Loucy (cell line): Measurements from ENCODE around the gene RIOK3.
A peak's percentile ranks its signal among the peaks of the same experiment; 100 is the strongest.

Experiments
- H2AFZ ChIP-seq: fragments of 200-600 bp; sonication (generic); 2 replicates; pipeline ENCODE4 v1.6.0; 2016; ENCODE audit warnings: antibody characterized with exemption, mild to moderate bottlenecking, low read length, moderate library complexity
- H3F3A ChIP-seq: fragments of 200-600 bp; 2 replicates; pipeline ENCODE4 v1.6.0; 2016; ENCODE audit warnings: antibody characterized with exemption, low read depth, mild to moderate bottlenecking
- H3K27me3 ChIP-seq: fragments of 200-600 bp; sonication (generic); 2 replicates; pipeline ENCODE4 v1.6.1; 2014; ENCODE audit warnings: low read length, mild to moderate bottlenecking; ENCODE audit not compliant: insufficient read depth, poor library complexity, severe bottlenecking
- H3K36me3 ChIP-seq: fragments of 200-600 bp; sonication (generic); 2 replicates; pipeline ENCODE4 v1.6.1; 2016; ENCODE audit warnings: low read length; ENCODE audit not compliant: insufficient read depth
- H3K4me1 ChIP-seq: fragments of 200-600 bp; sonication (generic); 2 replicates; pipeline ENCODE4 v1.5.1; 2014; ENCODE audit warnings: low read length, mild to moderate bottlenecking; ENCODE audit not compliant: insufficient read depth, poor library complexity, severe bottlenecking
- H3K4me2 ChIP-seq: fragments of 200-600 bp; sonication (generic); 2 replicates; pipeline ENCODE4 v1.6.0; 2014; ENCODE audit warnings: antibody characterized with exemption, low read length, low read depth, mild to moderate bottlenecking; ENCODE audit not compliant: poor library complexity, severe bottlenecking
- H3K4me3 ChIP-seq: fragments of 200-600 bp; sonication (generic); 2 replicates; pipeline ENCODE4 v1.5.1; 2014; ENCODE audit warnings: low read length, mild to moderate bottlenecking, mixed read lengths; ENCODE audit not compliant: poor library complexity, severe bottlenecking
- H3K79me2 ChIP-seq: fragments of 200-600 bp; sonication (generic); 2 replicates; pipeline ENCODE4 v1.6.1; 2014; ENCODE audit warnings: low read length; ENCODE audit not compliant: insufficient read depth
- H3K9ac ChIP-seq: fragments of 200-600 bp; sonication (generic); 2 replicates; pipeline ENCODE4 v1.6.0; 2014; ENCODE audit warnings: mild to moderate bottlenecking, low read depth, low read length, moderate library complexity; ENCODE audit not compliant: poor library complexity, severe bottlenecking
- H3K9me2 ChIP-seq: fragments of 200-600 bp; sonication (generic); replicated peaks from 2 replicates; pipeline ENCODE4 v1.6.1; 2016; ENCODE audit warnings: low read depth, low read length, mixed read lengths
- H3K9me3 ChIP-seq: fragments of 200-600 bp; sonication (generic); 2 replicates; pipeline ENCODE4 v1.6.1; 2014; ENCODE audit warnings: mild to moderate bottlenecking, antibody characterized with exemption, low read length, low read depth; ENCODE audit not compliant: insufficient read depth
- H4K20me1 ChIP-seq: fragments of 200-600 bp; sonication (generic); 2 replicates; pipeline ENCODE4 v1.6.0; 2014; ENCODE audit warnings: antibody characterized with exemption, low read length, mild to moderate bottlenecking; ENCODE audit not compliant: insufficient read depth, poor library complexity, severe bottlenecking
- EZH2phosphoT487 ChIP-seq: fragments of 200-600 bp; IDR thresholded peaks from 2 replicates; pipeline ENCODE4 v1.6.1; 2018; ENCODE audit warnings: antibody characterized with exemption, mild to moderate bottlenecking, moderate library complexity, borderline replicate concordance
- TF ChIP-seq, protein P1 (sequence below): fragments of 200-600 bp; sonication (generic); conservative IDR thresholded peaks from 2 replicates; pipeline ENCODE4 v1.5.1; 2014; ENCODE audit warnings: mild to moderate bottlenecking, antibody characterized with exemption, low read length

RIOK3 gene

GRCh38 chr18:23452347-23452727 lies 750 bp upstream of the RIOK3 start:
- H3K9ac ChIP-seq: peak overlapping the region; percentile 57
- no peaks in the 10 kb centered on the region for H3F3A ChIP-seq
- H4K20me1 ChIP-seq: peaks cover 34% of the 10 kb centered on the region
- peak overlapping the region; percentile 81 for H2AFZ ChIP-seq
- H3K36me3 ChIP-seq: no peaks in the 10 kb centered on the region
- H3K9me2 ChIP-seq: no peaks in the 10 kb centered on the region
- peak overlapping the region; percentile 68 for H3K4me2 ChIP-seq
- H3K9me3 ChIP-seq: no peaks in the 10 kb centered on the region
- peaks cover 43% of the 10 kb centered on the region for H3K79me2 ChIP-seq
- H3K4me1 ChIP-seq: peaks cover 31% of the 10 kb centered on the region
- H3K4me3 ChIP-seq: peak overlapping the region; percentile 98
- TF ChIP-seq EZH2phosphoT487: no peak
- H3K27me3 ChIP-seq: no peaks in the 10 kb centered on the region

- Histone ChIP-seq H3K27me3 (no peaks in the 10 kb centered on the region), H3K9me3 (no peaks in the 10 kb centered on the region), H3F3A (no peaks in the 10 kb centered on the region), H4K20me1 (peaks cover 47% of the 10 kb centered on the region), H2AFZ (peak overlapping the region; percentile 81; the same call in 1 of the 2 replicates), H3K36me3 (no peaks in the 10 kb centered on the region), H3K9ac (peak overlapping the region; percentile 93), H3K4me2 (peak overlapping the region; percentile 96), H3K79me2 (peaks cover 56% of the 10 kb centered on the region), H3K4me3 (peak overlapping the region; percentile 98), H3K9me2 (no peaks in the 10 kb centered on the region), H3K4me1 (peaks cover 41% of the 10 kb centered on the region)
- TF ChIP-seq, protein P1, sequence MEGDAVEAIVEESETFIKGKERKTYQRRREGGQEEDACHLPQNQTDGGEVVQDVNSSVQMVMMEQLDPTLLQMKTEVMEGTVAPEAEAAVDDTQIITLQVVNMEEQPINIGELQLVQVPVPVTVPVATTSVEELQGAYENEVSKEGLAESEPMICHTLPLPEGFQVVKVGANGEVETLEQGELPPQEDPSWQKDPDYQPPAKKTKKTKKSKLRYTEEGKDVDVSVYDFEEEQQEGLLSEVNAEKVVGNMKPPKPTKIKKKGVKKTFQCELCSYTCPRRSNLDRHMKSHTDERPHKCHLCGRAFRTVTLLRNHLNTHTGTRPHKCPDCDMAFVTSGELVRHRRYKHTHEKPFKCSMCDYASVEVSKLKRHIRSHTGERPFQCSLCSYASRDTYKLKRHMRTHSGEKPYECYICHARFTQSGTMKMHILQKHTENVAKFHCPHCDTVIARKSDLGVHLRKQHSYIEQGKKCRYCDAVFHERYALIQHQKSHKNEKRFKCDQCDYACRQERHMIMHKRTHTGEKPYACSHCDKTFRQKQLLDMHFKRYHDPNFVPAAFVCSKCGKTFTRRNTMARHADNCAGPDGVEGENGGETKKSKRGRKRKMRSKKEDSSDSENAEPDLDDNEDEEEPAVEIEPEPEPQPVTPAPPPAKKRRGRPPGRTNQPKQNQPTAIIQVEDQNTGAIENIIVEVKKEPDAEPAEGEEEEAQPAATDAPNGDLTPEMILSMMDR: no peak
- TF ChIP-seq EZH2phosphoT487: no peak
Observed at GRCh38 chr18:23453680-23454058, 582 bp downstream of the RIOK3 start.

DNA sequence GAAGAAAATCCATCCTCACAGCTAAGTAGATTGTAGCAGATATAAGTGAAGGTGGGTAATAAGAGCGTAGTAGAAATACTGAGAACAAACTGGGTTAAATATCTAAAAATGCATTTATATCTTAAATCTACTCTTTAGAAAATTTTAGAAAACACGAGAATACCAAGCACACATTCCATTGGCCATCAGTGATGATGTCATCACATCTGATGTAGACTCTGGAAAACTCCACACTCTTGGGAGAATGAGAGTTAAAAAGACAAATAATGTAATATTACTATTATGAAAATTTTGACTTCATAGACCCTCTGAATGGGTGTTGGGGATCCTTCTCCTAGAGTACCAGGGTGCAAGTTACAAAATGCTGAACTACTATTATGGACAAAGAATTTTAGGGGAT lies 3.7 kb downstream of the RIOK3 start:
- peaks cover 87% of the 10 kb centered on the region for H3K79me2 ChIP-seq
- no peaks in the 10 kb centered on the region for H3K36me3 ChIP-seq
- H3K4me1 ChIP-seq: peaks cover 67% of the 10 kb centered on the region
- no peak overlapping the region for H2AFZ ChIP-seq
- H3K4me3 ChIP-seq: peak overlapping the region; percentile 54
- H3K9me2 ChIP-seq: no peaks in the 10 kb centered on the region
- H3K27me3 ChIP-seq: no peaks in the 10 kb centered on the region
- peaks cover 71% of the 10 kb centered on the region for H4K20me1 ChIP-seq
- peak overlapping the region; percentile 55 for H3K9ac ChIP-seq
- H3K4me2 ChIP-seq: peak overlapping the region; percentile 91
- H3K9me3 ChIP-seq: no peaks in the 10 kb centered on the region
- TF ChIP-seq EZH2phosphoT487: no peak
- TF ChIP-seq, protein P1: no peak
- H3F3A ChIP-seq: no peaks in the 10 kb centered on the region

DNA sequence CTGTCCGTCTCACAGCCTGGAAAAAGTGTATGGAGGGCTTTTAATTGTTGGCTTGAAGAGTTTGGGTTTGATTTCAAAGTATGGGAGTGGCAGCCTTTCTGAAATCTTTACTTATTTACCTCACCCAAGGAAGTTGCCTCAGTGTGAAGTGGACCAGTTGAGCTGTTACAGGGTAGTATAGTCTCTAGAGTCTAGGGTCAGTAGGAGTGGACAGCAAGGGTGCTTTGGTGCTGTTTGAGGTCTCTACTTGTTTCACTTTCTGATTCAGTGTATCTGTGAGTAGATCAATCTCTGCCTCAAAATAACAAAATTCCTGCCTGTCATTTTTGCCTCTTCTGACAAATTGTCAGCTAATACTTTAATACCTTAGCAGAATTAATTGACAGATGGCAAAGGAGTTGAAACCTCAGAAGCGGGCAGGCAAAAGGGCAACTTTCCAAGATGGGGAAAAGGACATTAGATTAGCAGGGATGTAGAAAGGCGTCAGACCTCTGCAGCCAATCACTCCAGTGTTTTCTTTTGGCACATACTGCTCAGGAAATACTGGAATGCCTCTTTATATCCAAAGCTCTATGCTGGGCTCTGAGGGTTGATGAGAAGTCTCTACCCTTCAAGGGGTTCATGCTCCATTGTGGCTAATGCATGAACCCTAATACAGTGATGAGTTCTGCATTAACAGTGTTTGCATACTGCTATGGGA lies 5.9 kb downstream of the RIOK3 start:
- H3K9me3 ChIP-seq: no peaks in the 10 kb centered on the region
- TF ChIP-seq, protein P1: no peak
- no peak for TF ChIP-seq EZH2phosphoT487
- peaks cover 59% of the 10 kb centered on the region for H3K4me1 ChIP-seq
- H3K9ac ChIP-seq: peak overlapping the region; percentile 55
- H3K36me3 ChIP-seq: peaks cover 17% of the 10 kb centered on the region
- H3K4me2 ChIP-seq: peak overlapping the region; percentile 91
- H2AFZ ChIP-seq: no peak overlapping the region
- H3K9me2 ChIP-seq: no peaks in the 10 kb centered on the region
- H3K4me3 ChIP-seq: peak overlapping the region; percentile 54
- H4K20me1 ChIP-seq: peaks cover 63% of the 10 kb centered on the region
- H3K79me2 ChIP-seq: peaks cover 96% of the 10 kb centered on the region
- H3K27me3 ChIP-seq: no peaks in the 10 kb centered on the region
- H3F3A ChIP-seq: no peaks in the 10 kb centered on the region
